HK-2 (cell line): ENCODE data around the gene TRERF1.

Experiments used
- DNase-seq: peaks from one replicate; pipeline ENCODE4 v3.0.0-alpha.2; 2018; ENCODE audit not compliant: unreplicated experiment

Gene TRERF1

GRCh38 chr6:42249279-42249678, 202.4 kb downstream of the TRERF1 start:
- no peak for DNase-seq

GRCh38 chr6:42243046-42243445, 208.7 kb downstream of the TRERF1 start:
- no peak for DNase-seq

GRCh38 chr6:42241915-42242314, 209.8 kb downstream of the TRERF1 start:
- DNase-seq: no peak

GRCh38 chr6:42239736-42240375, 211.9 kb downstream of the TRERF1 start:
- DNase-seq: no peak

- DNase-seq: no peak
Observed at GRCh38 chr6:42239333-42239732, 212.4 kb downstream of the TRERF1 start.

GRCh38 chr6:42237857-42238256, 213.9 kb downstream of the TRERF1 start:
- no peak for DNase-seq

GRCh38 chr6:42236682-42237473, 214.8 kb downstream of the TRERF1 start:
- DNase-seq: no peak

- no peak for DNase-seq
Observed at GRCh38 chr6:42236030-42236429, 215.7 kb downstream of the TRERF1 start.

GRCh38 chr6:42232035-42232434, 219.7 kb downstream of the TRERF1 start:
- DNase-seq: no peak

GRCh38 chr6:42230345-42231321, 221.1 kb downstream of the TRERF1 start:
- DNase-seq: no peak

GRCh38 chr6:42229506-42230119, 222.1 kb downstream of the TRERF1 start:
- DNase-seq: no peak

GRCh38 chr6:42228305-42228704, 223.4 kb downstream of the TRERF1 start:
- DNase-seq: no peak

- no peak for DNase-seq
Observed at GRCh38 chr6:42227173-42227850, 224.4 kb downstream of the TRERF1 start.

- peak; percentile 79 for DNase-seq
Observed at GRCh38 chr6:42226645-42227143, 225.0 kb downstream of the TRERF1 start.

- DNase-seq: peak; percentile 50
Observed at GRCh38 chr6:42226161-42226611, 225.5 kb downstream of the TRERF1 start.

- no peak for DNase-seq
Observed at GRCh38 chr6:42225419-42225818, 226.3 kb downstream of the TRERF1 start.

GRCh38 chr6:42225029-42225339, 226.7 kb downstream of the TRERF1 start:
- no peak for DNase-seq

- no peak for DNase-seq
Observed at GRCh38 chr6:42224222-42225028, 227.3 kb downstream of the TRERF1 start.

- no peak for DNase-seq
Observed at GRCh38 chr6:42222448-42222847, 229.3 kb downstream of the TRERF1 start.

GRCh38 chr6:42221546-42221945, 230.2 kb downstream of the TRERF1 start:
- DNase-seq: no peak
